Measurements from ENCODE around the gene WDFY2. TPM values are rescaled to one million over a fixed set of nuclear protein-coding genes. Genes with fewer than 3 reads are reported as not detected.

WDFY2 gene
- total and polyA plus RNA-seq, 2 of the 13 experiments (the other 11 are each of a cell fraction or from before 2014, with no cell fraction given), result 22.6 to 27.0 TPM

DNA sequence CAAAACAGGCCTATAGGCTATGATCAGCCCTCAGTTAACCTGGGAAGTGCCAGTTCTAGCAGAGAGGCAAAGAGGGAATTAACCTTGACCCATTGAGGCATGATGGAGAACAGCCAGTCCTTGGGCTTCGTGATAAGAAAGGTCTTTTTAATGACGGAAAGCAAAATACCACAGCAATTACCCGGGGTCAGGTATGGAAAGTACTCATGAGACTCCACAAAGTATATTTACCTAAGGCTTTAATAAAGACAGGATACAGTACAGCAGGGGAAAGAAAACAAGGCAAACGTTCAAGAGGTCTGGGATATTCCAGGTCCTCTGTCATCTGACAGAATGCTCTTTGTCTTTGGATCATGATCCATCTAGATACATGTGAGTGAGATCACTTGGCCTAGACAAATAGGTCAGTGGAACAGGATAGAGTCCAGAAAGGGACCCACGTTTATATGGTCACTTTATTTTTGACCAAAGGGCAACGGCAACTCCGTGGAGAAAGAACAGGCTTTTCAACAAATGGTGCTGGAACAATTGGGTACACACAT is 52.2 kb downstream of the WDFY2 start (continued):
- TF ChIP-seq NFATC3 (CRISPR knock-in tag; IDR thresholded peaks at IDR 0.05) (no peak), ETS1 (CRISPR knock-in tag; IDR thresholded peaks at IDR 0.05) (no peak), ZNF576 (CRISPR knock-in tag; IDR thresholded peaks at IDR 0.05) (no peak), ZNF501 (CRISPR knock-in tag; IDR thresholded peaks at IDR 0.05) (no peak), ZBTB21 (CRISPR knock-in tag; IDR thresholded peaks at IDR 0.05) (no peak), NFKBIZ (CRISPR knock-in tag; IDR thresholded peaks at IDR 0.05) (peak; percentile 67; the same call in 1 of the 2 replicates), U2AF2 (IDR thresholded peaks at IDR 0.05; ENCODE audit: low read depth, low read length) (no peak), ZC3H13 (CRISPR knock-in tag; IDR thresholded peaks at IDR 0.05) (no peak)
- TF ChIP-seq, protein P1, sequence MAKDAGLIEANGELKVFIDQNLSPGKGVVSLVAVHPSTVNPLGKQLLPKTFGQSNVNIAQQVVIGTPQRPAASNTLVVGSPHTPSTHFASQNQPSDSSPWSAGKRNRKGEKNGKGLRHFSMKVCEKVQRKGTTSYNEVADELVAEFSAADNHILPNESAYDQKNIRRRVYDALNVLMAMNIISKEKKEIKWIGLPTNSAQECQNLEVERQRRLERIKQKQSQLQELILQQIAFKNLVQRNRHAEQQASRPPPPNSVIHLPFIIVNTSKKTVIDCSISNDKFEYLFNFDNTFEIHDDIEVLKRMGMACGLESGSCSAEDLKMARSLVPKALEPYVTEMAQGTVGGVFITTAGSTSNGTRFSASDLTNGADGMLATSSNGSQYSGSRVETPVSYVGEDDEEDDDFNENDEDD (CRISPR knock-in tag; IDR thresholded peaks at IDR 0.05; ENCODE audit: borderline replicate concordance), result no peak
- TF ChIP-seq, protein P2, sequence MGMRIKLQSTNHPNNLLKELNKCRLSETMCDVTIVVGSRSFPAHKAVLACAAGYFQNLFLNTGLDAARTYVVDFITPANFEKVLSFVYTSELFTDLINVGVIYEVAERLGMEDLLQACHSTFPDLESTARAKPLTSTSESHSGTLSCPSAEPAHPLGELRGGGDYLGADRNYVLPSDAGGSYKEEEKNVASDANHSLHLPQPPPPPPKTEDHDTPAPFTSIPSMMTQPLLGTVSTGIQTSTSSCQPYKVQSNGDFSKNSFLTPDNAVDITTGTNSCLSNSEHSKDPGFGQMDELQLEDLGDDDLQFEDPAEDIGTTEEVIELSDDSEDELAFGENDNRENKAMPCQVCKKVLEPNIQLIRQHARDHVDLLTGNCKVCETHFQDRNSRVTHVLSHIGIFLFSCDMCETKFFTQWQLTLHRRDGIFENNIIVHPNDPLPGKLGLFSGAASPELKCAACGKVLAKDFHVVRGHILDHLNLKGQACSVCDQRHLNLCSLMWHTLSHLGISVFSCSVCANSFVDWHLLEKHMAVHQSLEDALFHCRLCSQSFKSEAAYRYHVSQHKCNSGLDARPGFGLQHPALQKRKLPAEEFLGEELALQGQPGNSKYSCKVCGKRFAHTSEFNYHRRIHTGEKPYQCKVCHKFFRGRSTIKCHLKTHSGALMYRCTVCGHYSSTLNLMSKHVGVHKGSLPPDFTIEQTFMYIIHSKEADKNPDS (CRISPR knock-in tag; IDR thresholded peaks at IDR 0.05), result peak; percentile 99
- TF ChIP-seq, protein P3, sequence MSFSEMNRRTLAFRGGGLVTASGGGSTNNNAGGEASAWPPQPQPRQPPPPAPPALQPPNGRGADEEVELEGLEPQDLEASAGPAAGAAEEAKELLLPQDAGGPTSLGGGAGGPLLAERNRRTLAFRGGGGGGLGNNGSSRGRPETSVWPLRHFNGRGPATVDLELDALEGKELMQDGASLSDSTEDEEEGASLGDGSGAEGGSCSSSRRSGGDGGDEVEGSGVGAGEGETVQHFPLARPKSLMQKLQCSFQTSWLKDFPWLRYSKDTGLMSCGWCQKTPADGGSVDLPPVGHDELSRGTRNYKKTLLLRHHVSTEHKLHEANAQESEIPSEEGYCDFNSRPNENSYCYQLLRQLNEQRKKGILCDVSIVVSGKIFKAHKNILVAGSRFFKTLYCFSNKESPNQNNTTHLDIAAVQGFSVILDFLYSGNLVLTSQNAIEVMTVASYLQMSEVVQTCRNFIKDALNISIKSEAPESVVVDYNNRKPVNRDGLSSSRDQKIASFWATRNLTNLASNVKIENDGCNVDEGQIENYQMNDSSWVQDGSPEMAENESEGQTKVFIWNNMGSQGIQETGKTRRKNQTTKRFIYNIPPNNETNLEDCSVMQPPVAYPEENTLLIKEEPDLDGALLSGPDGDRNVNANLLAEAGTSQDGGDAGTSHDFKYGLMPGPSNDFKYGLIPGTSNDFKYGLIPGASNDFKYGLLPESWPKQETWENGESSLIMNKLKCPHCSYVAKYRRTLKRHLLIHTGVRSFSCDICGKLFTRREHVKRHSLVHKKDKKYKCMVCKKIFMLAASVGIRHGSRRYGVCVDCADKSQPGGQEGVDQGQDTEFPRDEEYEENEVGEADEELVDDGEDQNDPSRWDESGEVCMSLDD (CRISPR knock-in tag; IDR thresholded peaks at IDR 0.05; ENCODE audit: borderline replicate concordance), result peak; percentile 31; the same call in 1 of the 2 replicates
- TF ChIP-seq, protein P4, sequence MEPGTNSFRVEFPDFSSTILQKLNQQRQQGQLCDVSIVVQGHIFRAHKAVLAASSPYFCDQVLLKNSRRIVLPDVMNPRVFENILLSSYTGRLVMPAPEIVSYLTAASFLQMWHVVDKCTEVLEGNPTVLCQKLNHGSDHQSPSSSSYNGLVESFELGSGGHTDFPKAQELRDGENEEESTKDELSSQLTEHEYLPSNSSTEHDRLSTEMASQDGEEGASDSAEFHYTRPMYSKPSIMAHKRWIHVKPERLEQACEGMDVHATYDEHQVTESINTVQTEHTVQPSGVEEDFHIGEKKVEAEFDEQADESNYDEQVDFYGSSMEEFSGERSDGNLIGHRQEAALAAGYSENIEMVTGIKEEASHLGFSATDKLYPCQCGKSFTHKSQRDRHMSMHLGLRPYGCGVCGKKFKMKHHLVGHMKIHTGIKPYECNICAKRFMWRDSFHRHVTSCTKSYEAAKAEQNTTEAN (CRISPR knock-in tag; conservative IDR thresholded peaks at IDR 0.05), result 0 out of 2 replicates have a peak, but pooled peaks have one; percentile 45
- TF ChIP-seq, protein P5, sequence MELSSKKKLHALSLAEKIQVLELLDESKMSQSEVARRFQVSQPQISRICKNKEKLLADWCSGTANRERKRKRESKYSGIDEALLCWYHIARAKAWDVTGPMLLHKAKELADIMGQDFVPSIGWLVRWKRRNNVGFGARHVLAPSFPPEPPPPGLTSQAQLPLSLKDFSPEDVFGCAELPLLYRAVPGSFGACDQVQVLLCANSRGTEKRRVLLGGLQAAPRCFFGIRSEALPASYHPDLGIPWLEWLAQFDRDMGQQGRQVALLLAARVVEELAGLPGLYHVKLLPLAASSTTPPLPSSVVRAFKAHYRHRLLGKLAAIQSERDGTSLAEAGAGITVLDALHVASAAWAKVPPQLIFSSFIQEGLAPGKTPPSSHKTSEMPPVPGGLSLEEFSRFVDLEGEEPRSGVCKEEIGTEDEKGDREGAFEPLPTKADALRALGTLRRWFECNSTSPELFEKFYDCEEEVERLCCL (CRISPR knock-in tag; IDR thresholded peaks at IDR 0.05; ENCODE audit: borderline replicate concordance), result no peak; the same call in 1 of the 2 replicates
- TF ChIP-seq, protein P6, sequence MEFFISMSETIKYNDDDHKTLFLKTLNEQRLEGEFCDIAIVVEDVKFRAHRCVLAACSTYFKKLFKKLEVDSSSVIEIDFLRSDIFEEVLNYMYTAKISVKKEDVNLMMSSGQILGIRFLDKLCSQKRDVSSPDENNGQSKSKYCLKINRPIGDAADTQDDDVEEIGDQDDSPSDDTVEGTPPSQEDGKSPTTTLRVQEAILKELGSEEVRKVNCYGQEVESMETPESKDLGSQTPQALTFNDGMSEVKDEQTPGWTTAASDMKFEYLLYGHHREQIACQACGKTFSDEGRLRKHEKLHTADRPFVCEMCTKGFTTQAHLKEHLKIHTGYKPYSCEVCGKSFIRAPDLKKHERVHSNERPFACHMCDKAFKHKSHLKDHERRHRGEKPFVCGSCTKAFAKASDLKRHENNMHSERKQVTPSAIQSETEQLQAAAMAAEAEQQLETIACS (CRISPR knock-in tag; IDR thresholded peaks at IDR 0.05), result 0 out of 2 replicates have a peak, but pooled peaks have one; percentile 38
- TF ChIP-seq, protein P7, sequence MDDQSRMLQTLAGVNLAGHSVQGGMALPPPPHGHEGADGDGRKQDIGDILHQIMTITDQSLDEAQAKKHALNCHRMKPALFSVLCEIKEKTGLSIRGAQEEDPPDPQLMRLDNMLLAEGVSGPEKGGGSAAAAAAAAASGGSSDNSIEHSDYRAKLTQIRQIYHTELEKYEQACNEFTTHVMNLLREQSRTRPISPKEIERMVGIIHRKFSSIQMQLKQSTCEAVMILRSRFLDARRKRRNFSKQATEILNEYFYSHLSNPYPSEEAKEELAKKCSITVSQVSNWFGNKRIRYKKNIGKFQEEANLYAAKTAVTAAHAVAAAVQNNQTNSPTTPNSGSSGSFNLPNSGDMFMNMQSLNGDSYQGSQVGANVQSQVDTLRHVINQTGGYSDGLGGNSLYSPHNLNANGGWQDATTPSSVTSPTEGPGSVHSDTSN (CRISPR knock-in tag; IDR thresholded peaks at IDR 0.05; ENCODE audit: borderline replicate concordance), result no peak

Data from HepG2 (cell line).